ENCODE results near the gene SCLT1.

SCLT1 gene

DNA sequence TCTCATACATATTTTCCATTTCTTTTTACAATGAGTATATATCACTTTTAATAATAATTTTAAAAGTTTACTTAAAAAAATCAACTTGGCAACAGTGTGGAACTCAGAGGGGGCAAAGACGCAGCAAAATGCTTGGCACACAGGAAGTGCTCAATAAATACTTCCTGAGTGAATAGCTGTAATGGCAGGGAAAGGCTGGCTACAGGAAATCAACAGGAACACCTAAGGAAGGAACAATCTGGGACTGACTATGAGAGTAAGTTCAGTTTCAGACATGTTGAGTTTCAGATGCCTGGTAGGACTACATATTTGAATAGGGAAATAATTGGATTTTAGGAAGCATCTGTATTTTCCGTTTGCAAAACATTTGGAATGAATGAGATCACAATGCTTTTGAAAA, 137.6 kb downstream of the SCLT1 start:
- no peak for DNase-seq

DNA sequence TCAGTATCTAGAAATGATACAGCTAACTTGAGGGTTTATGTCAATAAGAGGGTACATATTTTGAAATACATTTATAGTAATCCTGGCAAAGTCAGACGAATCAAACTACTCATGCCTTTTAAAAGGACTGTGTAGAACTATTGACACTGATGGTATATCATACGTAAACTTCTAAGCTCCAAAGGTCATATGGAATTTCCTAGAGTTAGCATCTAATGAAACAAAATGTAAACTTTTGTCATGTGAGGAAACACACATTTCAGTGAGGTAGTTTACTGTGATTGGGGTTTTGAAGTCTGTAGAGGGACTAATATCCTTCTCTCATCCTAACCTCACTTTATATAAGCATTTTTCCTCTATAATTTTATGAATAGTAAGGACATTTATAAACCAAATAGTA, 138.4 kb downstream of the SCLT1 start:
- no peak for DNase-seq

- no peak for DNase-seq
Observed at GRCh38 chr4:128951316-128951715, 142.0 kb downstream of the SCLT1 start.

DNA sequence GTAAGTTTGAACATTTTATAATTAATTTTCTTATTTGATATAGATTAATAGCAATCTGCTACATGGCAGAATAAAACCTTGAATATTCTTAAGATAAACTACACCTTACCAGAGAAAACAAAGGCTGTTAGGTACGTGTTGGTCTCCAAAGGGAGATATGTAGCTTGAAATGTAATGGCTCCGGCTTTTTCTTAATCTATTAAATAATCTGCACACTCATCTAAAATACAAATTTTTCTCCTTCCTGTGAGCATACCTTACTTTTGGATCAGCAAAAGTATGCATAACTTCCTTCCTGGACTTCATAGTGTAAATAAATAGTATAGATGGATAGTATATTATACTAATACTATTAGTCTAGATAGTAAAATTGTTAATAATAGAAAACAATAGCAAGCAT, 142.5 kb downstream of the SCLT1 start:
- no peak for DNase-seq

GRCh38 chr4:128946916-128947315, 146.4 kb downstream of the SCLT1 start:
- no peak for DNase-seq

DNA sequence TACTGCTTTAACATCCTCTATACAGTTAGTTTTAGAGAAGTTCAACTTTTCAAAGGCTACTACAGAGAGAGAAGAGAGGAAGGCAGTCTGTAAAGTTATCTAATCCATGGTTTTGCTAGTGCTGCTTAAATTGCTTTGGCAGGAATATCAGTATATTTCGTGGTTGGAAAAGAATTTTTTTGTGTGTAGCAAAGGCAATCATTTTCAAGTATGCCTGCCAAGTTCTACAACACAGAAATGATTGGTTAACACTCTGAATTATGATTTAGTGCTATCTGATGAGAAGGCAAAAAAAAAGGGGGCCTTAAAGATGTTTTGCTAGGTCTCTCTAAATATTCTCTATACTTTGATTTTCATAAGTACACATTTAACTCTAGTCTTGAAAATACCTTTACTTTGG, 150.7 kb downstream of the SCLT1 start:
- DNase-seq: no peak

DNA sequence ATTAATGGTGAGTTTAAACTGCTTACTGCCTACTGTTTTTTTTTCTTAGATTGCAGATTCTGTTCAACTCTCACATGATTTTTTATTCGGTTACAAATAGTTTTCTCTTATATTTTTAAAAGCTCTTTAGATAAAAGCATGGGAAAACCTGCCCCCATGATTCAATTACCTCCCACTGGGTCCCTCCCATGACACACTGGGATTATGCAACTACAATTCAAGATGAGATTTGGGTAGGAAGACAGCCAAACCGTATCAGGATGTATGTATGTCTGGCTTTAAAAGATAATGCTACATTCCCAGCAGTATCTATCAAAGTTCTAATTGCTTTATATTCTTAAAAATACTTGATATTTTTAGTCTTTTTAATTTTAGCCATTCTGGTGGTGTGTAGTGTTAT, 152.4 kb downstream of the SCLT1 start:
- DNase-seq: no peak

- no peak for DNase-seq
Observed at GRCh38 chr4:128930051-128930450, 163.3 kb downstream of the SCLT1 start.

DNA sequence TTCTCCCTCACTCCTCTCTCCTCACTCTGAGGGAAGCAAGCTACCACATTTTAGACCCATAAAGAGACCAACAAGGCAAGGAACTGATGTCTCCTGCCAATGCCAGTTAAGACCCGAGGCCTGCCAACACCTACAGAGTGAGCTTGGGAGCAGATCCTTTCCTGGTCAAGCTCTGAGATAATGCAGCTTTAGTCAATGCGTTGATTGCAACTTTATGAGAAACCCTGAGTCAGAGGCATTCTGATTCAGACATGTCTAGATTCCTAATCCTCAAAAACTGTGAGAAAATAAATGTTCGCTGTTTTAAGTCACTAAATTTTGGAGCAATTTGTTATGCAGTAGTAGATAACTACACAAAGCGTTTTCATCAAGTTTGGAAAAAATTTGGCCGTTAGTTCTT, 168.4 kb downstream of the SCLT1 start:
- DNase-seq: no peak

DNA sequence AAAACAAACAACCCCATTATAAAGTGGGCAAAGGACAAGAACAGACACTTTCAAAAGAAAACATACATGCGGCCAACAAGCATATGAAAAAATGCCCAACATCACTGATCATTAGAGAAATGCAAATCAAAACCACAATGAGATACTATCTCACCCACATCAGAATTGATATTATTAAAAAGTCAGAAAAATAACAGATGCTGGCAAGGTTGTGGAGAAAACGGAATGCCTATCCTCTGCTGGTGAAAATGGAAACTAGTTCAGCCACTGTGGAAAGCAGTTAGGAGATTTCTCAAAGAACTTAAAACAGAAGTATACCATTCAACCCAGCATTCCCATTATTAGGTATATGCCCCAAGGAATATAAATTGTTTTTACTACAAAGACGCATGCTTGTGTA, 171.4 kb downstream of the SCLT1 start:
- DNase-seq: no peak

- DNase-seq: no peak
Observed at GRCh38 chr4:128917781-128918180, 175.6 kb downstream of the SCLT1 start.

- no peak for DNase-seq
Observed at GRCh38 chr4:128916832-128917231, 176.5 kb downstream of the SCLT1 start.

DNA sequence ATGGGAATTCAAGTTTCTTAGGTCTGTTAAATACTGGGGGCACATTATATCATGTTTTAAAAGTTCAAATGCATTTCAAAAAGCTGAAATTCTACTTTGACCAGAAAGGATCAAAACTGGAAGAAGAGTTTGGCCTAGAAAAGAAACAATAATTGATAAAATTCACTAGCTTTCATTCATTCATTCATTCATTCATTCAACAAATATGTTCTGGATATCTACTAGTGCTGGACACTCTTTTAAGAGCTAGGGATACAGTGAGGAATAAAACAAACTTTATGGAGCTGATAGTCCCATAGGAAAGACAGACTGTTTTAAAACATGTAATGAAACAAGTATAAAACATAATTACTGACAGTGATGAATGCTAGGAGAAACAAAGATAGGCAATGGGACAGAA, 177.8 kb downstream of the SCLT1 start:
- DNase-seq: no peak

DNA sequence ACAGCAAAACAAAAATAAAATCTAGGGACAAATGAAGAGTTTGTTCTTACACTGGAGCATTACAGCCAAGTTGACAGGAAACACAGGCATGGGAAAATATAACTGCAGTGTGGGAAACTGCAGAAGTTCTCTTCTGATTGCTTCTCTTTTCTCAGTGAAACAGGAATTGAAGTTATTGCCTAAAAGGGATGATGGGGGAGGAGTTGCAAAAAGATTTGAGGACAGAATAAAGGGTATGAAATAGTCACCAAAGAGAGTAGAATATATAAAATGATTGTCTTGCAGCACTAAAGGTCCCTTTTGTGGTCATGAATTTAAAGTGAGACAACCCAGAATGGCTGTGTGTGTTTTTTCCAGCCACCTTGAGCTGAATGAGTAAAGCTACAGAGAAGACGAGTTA, 180.1 kb downstream of the SCLT1 start:
- no peak for DNase-seq

DNA sequence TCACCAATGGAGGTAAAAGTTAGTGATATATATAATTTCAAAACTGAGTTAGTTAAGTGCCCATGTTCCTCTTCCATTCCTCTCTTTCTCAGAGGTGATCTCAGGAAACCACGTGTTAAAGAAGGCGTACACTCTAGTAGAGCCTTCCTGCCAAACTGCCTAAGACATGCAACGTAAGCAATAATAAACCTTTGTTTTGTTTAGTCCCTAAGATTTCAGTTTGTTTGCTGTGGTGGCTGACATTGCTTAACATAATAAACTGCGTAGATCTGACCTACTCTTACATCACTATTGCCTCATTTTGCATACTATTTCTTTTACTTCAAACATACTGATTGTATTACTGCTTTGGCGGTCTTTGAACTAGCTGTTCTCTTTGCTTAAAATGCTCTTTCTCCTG, 184.6 kb downstream of the SCLT1 start:
- no peak for DNase-seq

DNA sequence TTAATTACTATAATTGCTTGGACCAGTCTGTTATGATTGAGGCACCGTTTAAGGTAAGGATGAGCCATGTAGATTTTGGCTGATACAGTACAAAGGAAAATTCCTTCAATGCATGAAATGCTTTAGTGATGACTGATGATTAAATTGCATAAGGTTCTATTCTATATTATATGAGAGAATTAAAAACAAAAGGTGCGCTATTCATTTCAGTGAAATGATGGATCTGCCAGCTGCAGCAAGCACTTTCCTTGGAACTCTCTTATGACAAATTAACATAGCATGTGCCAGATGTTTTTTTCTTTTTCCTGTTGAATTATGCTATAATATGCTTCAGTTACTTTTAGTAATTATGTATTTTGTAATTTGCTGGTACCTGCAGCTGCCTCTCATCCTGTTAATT, 185.4 kb downstream of the SCLT1 start:
- DNase-seq: no peak

GRCh38 chr4:128906581-128906980, 186.8 kb downstream of the SCLT1 start:
- no peak for DNase-seq

DNA sequence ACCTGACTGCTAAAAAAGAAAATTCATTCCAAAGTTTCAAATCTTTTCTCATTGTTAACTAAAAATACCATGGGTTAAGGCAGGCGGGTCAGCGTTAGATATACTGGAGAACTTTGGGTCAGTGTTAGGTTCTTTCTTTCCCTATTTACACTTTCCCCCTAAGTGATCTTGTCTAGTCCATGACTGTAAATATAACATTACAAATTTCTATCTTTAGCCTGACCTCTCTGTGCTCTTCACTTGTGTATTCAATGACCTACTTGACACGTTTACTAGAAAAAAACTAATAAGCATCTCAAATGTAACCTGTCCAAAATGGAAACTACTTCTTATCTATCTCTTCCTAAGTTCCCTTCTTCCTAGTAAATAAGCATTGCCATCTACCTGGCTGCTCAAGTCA, 188.5 kb downstream of the SCLT1 start:
- DNase-seq: no peak

- DNase-seq: no peak
Observed at GRCh38 chr4:128880662-128881061, 212.7 kb downstream of the SCLT1 start.

- no peak for DNase-seq
Observed at GRCh38 chr4:128879971-128880370, 213.4 kb downstream of the SCLT1 start.

DNA sequence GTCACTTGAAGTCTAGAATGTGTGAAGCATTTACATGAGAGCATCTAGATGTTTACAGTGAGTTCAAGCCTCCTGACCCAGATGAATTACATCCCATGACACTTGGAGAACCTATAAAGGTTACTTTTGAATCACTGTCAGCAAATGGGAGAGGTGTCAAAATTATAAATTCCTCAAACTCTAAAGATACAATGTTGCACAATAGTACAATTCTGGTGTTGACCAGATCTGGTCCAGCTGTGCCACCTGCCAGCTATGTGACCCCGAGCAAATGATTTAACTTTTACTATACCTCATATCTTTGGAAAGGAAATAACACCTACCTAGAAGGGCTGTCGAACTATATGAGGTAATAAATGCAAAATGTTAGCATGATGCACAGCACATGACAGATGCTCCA, 214.1 kb downstream of the SCLT1 start:
- no peak for DNase-seq

- DNase-seq: no peak
Observed at GRCh38 chr4:128877934-128878333, 215.4 kb downstream of the SCLT1 start.

- no peak for DNase-seq
Observed at GRCh38 chr4:128876200-128876599, 217.1 kb downstream of the SCLT1 start.

- no peak for DNase-seq
Observed at GRCh38 chr4:128871948-128872347, 221.4 kb downstream of the SCLT1 start.

GRCh38 chr4:128869776-128870509, 223.4 kb downstream of the SCLT1 start:
- no peak for DNase-seq

Measured in T-helper 9 cell (primary cell).